GM23338 (cell line): ENCODE results near the gene EXOC6B.

Experiments used
- EZH2 ChIP-seq: fragments of 200-600 bp; sonication (generic); IDR thresholded peaks from one replicate; pipeline ENCODE4 v1.8.0; 2017; ENCODE audit warnings: antibody characterized with exemption, mild to moderate bottlenecking, low read depth; ENCODE audit not compliant: unreplicated experiment
- POLR2AphosphoS5 ChIP-seq: IDR thresholded peaks from 2 replicates; pipeline ENCODE4 v1.6.1; 2016; ENCODE audit warnings: antibody characterized with exemption, low read depth
- TF ChIP-seq, protein P1 (sequence below), 2 experiments: fragments of 200-600 bp in 1 of 2; sonication (generic) in 1 of 2; conservative IDR thresholded peaks; 2 replicates each; pipeline versions ENCODE4 v1.5.1 to v1.6.1; 2016 to 2017; ENCODE audit warnings: antibody characterized with exemption in 2 of 2, low read depth in 2 of 2, mild to moderate bottlenecking in 2 of 2, moderate library complexity in 1 of 2
- TF ChIP-seq, protein P2 (sequence below): IDR thresholded peaks from one replicate; pipeline ENCODE4 v1.6.1; 2018; ENCODE audit warnings: antibody characterized with exemption; ENCODE audit not compliant: unreplicated experiment

DNA sequence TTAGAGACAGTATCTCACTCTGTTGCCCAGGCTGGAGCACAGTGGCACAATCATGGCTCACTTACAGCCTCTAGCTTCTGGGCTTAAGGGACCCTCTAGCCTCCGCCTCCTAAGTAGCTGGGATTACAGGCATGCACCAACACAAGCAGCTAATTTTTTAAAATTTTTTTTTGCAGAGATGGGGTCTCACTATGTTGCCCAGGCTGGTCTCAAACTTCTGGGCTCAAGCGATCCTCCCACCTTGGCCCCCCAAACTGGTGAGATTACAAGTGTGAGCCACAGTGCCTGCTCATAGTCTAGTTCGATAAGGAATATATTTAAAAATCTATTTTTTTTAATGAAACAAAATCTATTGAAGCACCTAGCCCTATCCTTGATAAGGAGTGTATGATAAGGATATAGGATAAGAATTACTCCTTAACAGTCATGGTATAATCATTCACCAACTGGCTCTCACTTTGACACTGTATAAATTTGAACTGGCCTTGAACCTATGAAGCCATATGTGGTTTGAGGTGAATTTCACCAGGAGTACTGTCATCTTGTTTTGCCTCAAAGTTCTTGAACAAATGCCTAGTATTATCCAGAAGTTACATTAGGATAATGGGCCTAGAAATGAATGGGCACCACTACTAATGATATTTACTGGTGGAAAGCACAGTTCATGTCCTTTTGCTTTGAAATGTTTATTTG lies 71.1 kb downstream of the EXOC6B start:
- TF ChIP-seq, protein P1, sequence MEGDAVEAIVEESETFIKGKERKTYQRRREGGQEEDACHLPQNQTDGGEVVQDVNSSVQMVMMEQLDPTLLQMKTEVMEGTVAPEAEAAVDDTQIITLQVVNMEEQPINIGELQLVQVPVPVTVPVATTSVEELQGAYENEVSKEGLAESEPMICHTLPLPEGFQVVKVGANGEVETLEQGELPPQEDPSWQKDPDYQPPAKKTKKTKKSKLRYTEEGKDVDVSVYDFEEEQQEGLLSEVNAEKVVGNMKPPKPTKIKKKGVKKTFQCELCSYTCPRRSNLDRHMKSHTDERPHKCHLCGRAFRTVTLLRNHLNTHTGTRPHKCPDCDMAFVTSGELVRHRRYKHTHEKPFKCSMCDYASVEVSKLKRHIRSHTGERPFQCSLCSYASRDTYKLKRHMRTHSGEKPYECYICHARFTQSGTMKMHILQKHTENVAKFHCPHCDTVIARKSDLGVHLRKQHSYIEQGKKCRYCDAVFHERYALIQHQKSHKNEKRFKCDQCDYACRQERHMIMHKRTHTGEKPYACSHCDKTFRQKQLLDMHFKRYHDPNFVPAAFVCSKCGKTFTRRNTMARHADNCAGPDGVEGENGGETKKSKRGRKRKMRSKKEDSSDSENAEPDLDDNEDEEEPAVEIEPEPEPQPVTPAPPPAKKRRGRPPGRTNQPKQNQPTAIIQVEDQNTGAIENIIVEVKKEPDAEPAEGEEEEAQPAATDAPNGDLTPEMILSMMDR (conservative IDR thresholded peaks at IDR 0.05; ENCODE audit: low read depth in 2 of 2), result no peak
- TF ChIP-seq, protein P2, sequence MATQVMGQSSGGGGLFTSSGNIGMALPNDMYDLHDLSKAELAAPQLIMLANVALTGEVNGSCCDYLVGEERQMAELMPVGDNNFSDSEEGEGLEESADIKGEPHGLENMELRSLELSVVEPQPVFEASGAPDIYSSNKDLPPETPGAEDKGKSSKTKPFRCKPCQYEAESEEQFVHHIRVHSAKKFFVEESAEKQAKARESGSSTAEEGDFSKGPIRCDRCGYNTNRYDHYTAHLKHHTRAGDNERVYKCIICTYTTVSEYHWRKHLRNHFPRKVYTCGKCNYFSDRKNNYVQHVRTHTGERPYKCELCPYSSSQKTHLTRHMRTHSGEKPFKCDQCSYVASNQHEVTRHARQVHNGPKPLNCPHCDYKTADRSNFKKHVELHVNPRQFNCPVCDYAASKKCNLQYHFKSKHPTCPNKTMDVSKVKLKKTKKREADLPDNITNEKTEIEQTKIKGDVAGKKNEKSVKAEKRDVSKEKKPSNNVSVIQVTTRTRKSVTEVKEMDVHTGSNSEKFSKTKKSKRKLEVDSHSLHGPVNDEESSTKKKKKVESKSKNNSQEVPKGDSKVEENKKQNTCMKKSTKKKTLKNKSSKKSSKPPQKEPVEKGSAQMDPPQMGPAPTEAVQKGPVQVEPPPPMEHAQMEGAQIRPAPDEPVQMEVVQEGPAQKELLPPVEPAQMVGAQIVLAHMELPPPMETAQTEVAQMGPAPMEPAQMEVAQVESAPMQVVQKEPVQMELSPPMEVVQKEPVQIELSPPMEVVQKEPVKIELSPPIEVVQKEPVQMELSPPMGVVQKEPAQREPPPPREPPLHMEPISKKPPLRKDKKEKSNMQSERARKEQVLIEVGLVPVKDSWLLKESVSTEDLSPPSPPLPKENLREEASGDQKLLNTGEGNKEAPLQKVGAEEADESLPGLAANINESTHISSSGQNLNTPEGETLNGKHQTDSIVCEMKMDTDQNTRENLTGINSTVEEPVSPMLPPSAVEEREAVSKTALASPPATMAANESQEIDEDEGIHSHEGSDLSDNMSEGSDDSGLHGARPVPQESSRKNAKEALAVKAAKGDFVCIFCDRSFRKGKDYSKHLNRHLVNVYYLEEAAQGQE, result no peak
- TF ChIP-seq EZH2 (no peak), POLR2AphosphoS5 (no peak)
